Spleen (tissue), 11 donors: Measurements from ENCODE around the gene CPAMD8. TPM values are rescaled to one million over a fixed set of nuclear protein-coding genes. Genes with fewer than 3 reads are reported as not detected.
A peak's percentile ranks its signal among the peaks of the same experiment; 100 is the strongest.
"Not testable (repeated sequence)": the region's sequence is repeated elsewhere in the genome, so short reads cannot be mapped to it uniquely, and the experiment has no call there.

ENCODE experiments used
- DNase-seq: peaks from one replicate; pipeline ENCODE4 v3.0.0-alpha.2; 2020
- H3K27ac ChIP-seq, 8 donors: fragments of 200-600 bp; sonication (generic) in 7 of 8; 1 replicate in 4 of 8; 2 replicates in 4 of 8; pipeline versions ENCODE4 v1.5.0 to v1.8.0; 2016 to 2021; ENCODE audit warnings: inconsistent platforms in 4 of 8, mild to moderate bottlenecking in 4 of 8, moderate library complexity in 1 of 8
- H3K27me3 ChIP-seq, 7 donors: fragments of 200-600 bp; sonication (generic) in 6 of 7; replicated peaks in 1 of 7; 1 replicate in 4 of 7; 2 replicates in 3 of 7; pipeline versions ENCODE4 v1.5.0 to v1.8.0; 2016 to 2021; ENCODE audit warnings: inconsistent platforms in 3 of 7, mild to moderate bottlenecking in 1 of 7
- H3K36me3 ChIP-seq, 6 donors: fragments of 200-600 bp; sonication (generic) in 5 of 6; 1 replicate in 4 of 6; 2 replicates in 2 of 6; pipeline versions ENCODE4 v1.5.0 to v1.8.0; 2016 to 2021; ENCODE audit warnings: inconsistent platforms in 2 of 6
- H3K4me1 ChIP-seq, 6 donors: fragments of 200-600 bp; sonication (generic) in 5 of 6; 1 replicate in 3 of 6; 2 replicates in 3 of 6; pipeline versions ENCODE4 v1.5.0 to v1.8.0; 2016 to 2021; ENCODE audit warnings: inconsistent platforms in 3 of 6
- H3K4me3 ChIP-seq, 8 donors: fragments of 200-600 bp; sonication (generic) in 7 of 8; 1 replicate in 4 of 8; 2 replicates in 4 of 8; pipeline versions ENCODE4 v1.5.0 to v1.8.0; 2016 to 2021; ENCODE audit warnings: inconsistent platforms in 4 of 8, mild to moderate bottlenecking in 4 of 8, moderate library complexity in 2 of 8
- H3K9me3 ChIP-seq, 8 donors: fragments of 200-600 bp; sonication (generic) in 7 of 8; 1 replicate in 4 of 8; 2 replicates in 4 of 8; pipeline versions ENCODE4 v1.5.0 to v1.8.0; 2016 to 2021; ENCODE audit warnings: inconsistent platforms in 4 of 8
- POLR2A ChIP-seq, 3 donors: fragments of 450-650 bp; IDR thresholded peaks; one replicate each; pipeline ENCODE4 v1.5.1; 2017; ENCODE audit warnings: antibody characterized with exemption in 3 of 3, mild to moderate bottlenecking in 1 of 3
- POLR2AphosphoS5 ChIP-seq, 3 donors: sonication (generic); formaldehyde crosslinking; IDR thresholded peaks; one replicate each; pipeline ENCODE4 v1.5.1; 2017; ENCODE audit warnings: antibody characterized with exemption in 3 of 3
- WGBS, 5 donors: extraction: QIAGEN DNeasy Blood & Tissue Kit in 3 of 5; methylation state at CpG; one replicate each; pipeline versions ENCODE4 v1.1.5 to v1.1.7; 2013 to 2018; 5-methylcytosine and 5-hydroxymethylcytosine counted together
- intact Hi-C: fragments of 100-400 bp; cut with DNase I; formaldehyde crosslinking; loops from one replicate; pipeline ENCODE4 v1.15.0; 2023; ENCODE audit warnings: low total_unique reads
- polyA plus RNA-seq, 3 donors: library from polyadenylated mRNA; stranded (reverse); fragments of 200-250 nt; gene quantifications; one replicate each; pipeline ENCODE4 v1.2.1, GENCODE V29; 2013
- total RNA-seq, 7 donors: library from RNA; depleted of rRNA in 3 of 7; stranded (reverse); fragments of >200 nt in 3 of 7; fragmentation: NEBNext Ultra II Directional in 4 of 7; extraction: Animal tissue kit (Norgen Biotek cat#: 25700) in 4 of 7; gene quantifications; one replicate each; pipeline versions ENCODE4 v1.1.0 to v1.2.1, GENCODE V29; 2016 to 2021
- TF ChIP-seq, protein P1 (sequence below), 11 experiments: fragments of 200-600 bp in 7 of 11; fragments of 450-650 bp in 4 of 11; sonication (generic) in 4 of 11; IDR thresholded peaks in 8 of 11; conservative IDR thresholded peaks in 3 of 11; 1 replicate in 7 of 11; 2 replicates in 4 of 11; pipeline versions ENCODE4 v1.4.0 to v1.8.0; 2016 to 2021; ENCODE audit warnings: antibody characterized with exemption in 11 of 11, inconsistent platforms in 4 of 11, mild to moderate bottlenecking in 1 of 11
- donor health status: healthy with polysubstance abuse.
- donor health status: DM: no; HTN: no; CAD: no; lungs with moderate emphysema.
- donor health status: DM: no; HTN: no; CAD: no.
- donor health status: Bipolar disorder and iron deficiency.
- donor health status: healthy.
- donor health status: DM: no; HTN: no; CAD: no.
- donor health status: DM: yes; HTN: yes; CAD: no.

CPAMD8 gene
- total and polyA plus RNA-seq, 10 donors = 2.1 to 18.7 (median 8.5) TPM

DNA sequence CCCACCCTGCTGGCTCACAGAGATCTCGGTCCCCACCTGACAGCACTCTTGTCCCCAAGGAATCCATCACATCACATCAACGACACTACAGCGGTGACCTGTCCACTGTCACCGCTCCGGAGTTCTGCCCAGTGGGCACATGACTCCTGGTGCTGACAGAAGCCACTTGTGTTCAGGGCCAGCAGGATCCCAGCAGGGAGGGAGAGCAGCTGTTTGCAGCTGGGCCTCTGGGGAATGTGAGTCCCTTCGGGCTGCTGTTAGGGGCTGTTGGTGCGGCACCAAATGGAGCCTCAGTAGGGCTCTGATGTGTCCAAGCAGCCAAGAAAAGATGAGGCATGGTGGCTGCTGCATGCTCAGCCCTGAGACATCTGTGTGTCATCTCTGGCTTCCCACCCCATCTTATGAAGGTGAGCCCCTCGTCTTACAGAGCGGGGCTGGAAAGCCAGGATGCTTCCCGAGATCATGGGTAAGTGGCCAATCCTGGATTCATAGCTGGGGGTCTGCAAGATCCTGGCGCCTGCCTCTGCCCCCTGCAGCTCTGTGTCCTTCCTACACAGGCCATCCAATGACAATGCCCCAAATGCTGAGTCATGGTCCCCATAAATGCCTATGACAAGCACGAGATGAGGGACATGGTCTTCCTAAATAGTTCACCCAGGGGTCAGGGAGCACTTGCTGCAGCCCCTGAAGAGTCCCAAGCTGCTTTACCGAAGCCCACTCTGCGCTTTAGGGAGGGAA, 81.8 kb downstream of the CPAMD8 start:
- no peak for TF ChIP-seq POLR2A (IDR thresholded peaks at IDR 0.05)
- DNase-seq = no peak
- H3K4me1 ChIP-seq = no peaks in the 10 kb centered on the region

DNA sequence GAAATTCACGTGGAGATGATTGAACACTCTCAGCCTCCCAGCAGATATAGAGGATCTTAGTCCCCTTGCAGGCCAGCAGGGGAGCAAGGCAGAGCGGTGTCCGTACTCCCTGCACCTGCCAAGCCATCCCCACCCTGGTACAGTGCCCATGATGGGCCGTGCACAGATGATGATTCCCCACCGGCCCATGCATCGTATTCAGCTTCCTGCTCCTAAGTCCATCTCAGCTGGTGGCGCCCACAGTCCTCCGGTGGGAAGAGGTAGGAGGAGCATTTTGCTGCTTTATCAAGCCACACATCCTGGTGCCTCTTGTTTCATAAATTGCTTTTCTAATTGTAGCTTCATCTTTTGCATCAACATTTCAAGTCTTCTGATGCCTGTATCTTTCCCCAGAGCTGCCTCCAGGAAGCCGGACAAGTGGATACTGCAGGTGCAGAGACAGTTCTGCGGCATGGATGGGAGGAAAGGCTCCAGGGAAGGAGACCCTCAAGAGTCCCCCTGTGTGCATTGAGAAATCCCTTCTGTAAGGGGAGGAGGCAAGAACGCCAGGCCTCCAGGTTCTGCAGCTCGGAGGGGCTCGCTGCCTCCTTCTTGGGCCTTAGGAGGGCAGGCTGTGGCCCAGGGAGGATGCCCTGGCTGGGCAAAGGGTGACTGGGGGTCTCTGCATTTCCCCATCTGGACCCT, 82.5 kb downstream of the CPAMD8 start:
- Histone ChIP-seq H3K27me3 (no peaks in the 10 kb centered on the region), H3K4me1 (no peaks in the 10 kb centered on the region), H3K27ac (no peak overlapping the region), H3K9me3 (no peaks in the 10 kb centered on the region), H3K4me3 (no peak overlapping the region), H3K36me3 (no peaks in the 10 kb centered on the region)
- intact Hi-C loops = no loop called here
- TF ChIP-seq, protein P1, sequence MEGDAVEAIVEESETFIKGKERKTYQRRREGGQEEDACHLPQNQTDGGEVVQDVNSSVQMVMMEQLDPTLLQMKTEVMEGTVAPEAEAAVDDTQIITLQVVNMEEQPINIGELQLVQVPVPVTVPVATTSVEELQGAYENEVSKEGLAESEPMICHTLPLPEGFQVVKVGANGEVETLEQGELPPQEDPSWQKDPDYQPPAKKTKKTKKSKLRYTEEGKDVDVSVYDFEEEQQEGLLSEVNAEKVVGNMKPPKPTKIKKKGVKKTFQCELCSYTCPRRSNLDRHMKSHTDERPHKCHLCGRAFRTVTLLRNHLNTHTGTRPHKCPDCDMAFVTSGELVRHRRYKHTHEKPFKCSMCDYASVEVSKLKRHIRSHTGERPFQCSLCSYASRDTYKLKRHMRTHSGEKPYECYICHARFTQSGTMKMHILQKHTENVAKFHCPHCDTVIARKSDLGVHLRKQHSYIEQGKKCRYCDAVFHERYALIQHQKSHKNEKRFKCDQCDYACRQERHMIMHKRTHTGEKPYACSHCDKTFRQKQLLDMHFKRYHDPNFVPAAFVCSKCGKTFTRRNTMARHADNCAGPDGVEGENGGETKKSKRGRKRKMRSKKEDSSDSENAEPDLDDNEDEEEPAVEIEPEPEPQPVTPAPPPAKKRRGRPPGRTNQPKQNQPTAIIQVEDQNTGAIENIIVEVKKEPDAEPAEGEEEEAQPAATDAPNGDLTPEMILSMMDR (IDR thresholded peaks at IDR 0.05 in 8 of 11, conservative IDR thresholded peaks at IDR 0.05 in 3 of 11) = no peak
- TF ChIP-seq POLR2AphosphoS5 (IDR thresholded peaks at IDR 0.05) = no peak
- no peak for TF ChIP-seq POLR2A (IDR thresholded peaks at IDR 0.05)
- WGBS, 5 donors = 84 to 88% (median 86%) methylated on average over 13 of the region's 13 CpGs
- DNase-seq = no peak

More for the DNA sequence above, 81.8 kb downstream of the CPAMD8 start:
- 74 to 87% (median 79%) methylated on average over 11 to 14 of the region's 14 CpGs for WGBS, 5 donors
- H3K9me3 ChIP-seq = no peaks in the 10 kb centered on the region
- intact Hi-C loops = no loop called here
- no peak overlapping the region for H3K4me3 ChIP-seq
- H3K36me3 ChIP-seq = no peaks in the 10 kb centered on the region
- peaks cover 0 to 5% (median 0%) of the 10 kb centered on the region in 7 donors for H3K27me3 ChIP-seq
- H3K27ac ChIP-seq = no peak overlapping the region

DNA sequence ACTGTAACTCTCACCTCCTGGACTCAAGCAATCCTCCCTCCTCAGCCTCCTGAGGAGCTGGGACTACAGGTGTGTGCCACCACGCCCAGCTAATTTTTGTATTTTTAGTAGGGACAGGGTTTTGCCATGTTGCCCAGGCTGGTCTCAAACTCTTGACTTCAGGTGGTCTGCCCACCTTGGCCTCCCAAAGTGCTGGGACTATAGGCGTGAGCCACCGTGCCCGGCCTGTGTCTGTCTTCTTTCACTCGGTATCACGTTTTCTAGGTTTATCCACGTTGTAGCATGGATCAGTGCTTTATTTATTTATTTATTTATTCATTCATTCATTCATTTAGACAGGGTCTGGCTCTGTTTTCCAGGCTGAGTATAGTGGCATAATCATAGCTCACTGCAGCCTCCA, 83.5 kb downstream of the CPAMD8 start:
- 93 to 98% (median 95%) methylated on average over 7 of the region's 7 CpGs for WGBS, 5 donors
- H3K27ac ChIP-seq, intact Hi-C loops, H3K36me3 ChIP-seq, DNase-seq, H3K4me1 ChIP-seq, H3K4me3 ChIP-seq, H3K9me3 ChIP-seq, H3K27me3 ChIP-seq: not testable (repeated sequence)

DNA sequence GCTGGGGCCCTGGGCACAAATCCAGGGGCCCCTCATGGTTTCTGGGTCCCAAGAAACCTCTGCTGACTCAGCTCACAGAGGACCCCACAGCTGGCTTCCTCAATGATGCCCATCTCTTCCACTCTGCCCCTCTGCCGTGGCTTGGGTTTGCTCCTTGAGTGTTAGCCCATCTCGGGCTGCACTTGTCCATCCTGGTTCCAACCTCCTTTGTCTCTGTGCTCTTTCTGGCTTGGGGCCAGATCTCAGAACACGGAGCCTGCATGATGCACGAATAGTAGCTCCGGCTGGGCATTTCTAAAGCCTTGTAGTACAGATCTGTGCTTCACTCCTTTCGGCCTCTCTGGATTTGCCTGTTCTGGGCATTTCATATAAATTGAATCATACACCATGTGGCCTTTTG, 84.0 kb downstream of the CPAMD8 start:
- TF ChIP-seq POLR2A (IDR thresholded peaks at IDR 0.05) = no peak
- TF ChIP-seq, protein P1 (IDR thresholded peaks at IDR 0.05 in 8 of 11, conservative IDR thresholded peaks at IDR 0.05 in 3 of 11) = no peak
- TF ChIP-seq POLR2AphosphoS5 (IDR thresholded peaks at IDR 0.05) = no peak
- no peaks in the 10 kb centered on the region for H3K9me3 ChIP-seq
- H3K36me3 ChIP-seq = no peaks in the 10 kb centered on the region
- no peak overlapping the region for H3K4me3 ChIP-seq
- no peaks in the 10 kb centered on the region for H3K4me1 ChIP-seq
- no peak for DNase-seq
- no peak overlapping the region for H3K27ac ChIP-seq
- intact Hi-C loops = no loop called here
- no peaks in the 10 kb centered on the region for H3K27me3 ChIP-seq
- WGBS, 5 donors = 77 to 84% (median 77%) methylated on average over 6 of the region's 6 CpGs

DNA sequence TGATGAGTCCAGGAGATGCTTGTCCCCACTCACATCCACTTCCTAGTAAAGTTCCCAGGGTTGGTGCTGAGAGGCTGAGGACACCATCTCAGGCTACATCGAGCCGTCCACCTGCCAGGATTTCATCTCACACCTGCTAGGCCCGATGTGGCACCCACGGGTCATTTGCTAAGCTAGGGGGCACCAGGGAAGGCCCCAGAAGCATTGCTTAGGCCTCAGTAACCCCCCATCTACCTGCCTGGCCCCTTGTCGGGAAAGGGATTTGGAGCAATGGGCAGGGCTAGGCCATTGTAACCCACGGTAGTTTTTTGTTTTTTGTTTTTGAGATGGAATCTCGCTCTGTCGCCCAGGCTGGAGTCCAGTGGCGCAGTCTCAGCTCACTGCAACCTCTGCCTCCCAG, 86.0 kb downstream of the CPAMD8 start:
- Histone ChIP-seq H3K9me3 (peaks cover 0 to 13% (median 6%) of the 10 kb centered on the region in 8 donors), H3K27ac (no peak overlapping the region), H3K36me3 (no peaks in the 10 kb centered on the region), H3K27me3 (no peaks in the 10 kb centered on the region), H3K4me3 (no peak overlapping the region), H3K4me1 (no peaks in the 10 kb centered on the region)
- DNase-seq = peak; percentile 10
- 84 to 94% (median 89%) methylated on average over 9 of the region's 9 CpGs for WGBS, 5 donors
- intact Hi-C loops = no loop called here
- TF ChIP-seq, protein P1 (IDR thresholded peaks at IDR 0.05 in 8 of 11, conservative IDR thresholded peaks at IDR 0.05 in 3 of 11) = no peak
- TF ChIP-seq POLR2AphosphoS5 (IDR thresholded peaks at IDR 0.05) = no peak
- TF ChIP-seq POLR2A (IDR thresholded peaks at IDR 0.05) = no peak

DNA sequence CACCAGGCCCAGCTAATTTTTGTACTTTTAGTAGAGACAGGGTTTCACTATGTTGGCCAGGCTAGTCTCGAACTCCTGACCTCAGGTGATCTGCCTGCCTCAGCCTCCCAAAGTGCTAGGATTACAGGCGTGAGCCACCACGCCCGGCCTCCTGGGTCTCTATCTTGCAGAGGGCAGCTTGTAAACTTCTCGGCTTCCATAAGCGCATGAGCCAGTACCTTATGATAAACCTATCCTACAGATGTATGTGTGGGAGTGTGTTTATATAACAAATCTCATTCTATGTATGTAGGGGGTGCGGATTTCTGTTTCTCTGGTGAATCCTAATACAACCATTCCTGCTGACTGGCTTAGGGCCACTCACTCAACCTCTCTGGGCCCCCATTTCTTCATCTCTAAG, 86.5 kb downstream of the CPAMD8 start:
- H3K27ac ChIP-seq, H3K4me1 ChIP-seq, intact Hi-C loops, DNase-seq, H3K27me3 ChIP-seq, H3K4me3 ChIP-seq, H3K36me3 ChIP-seq: not testable (repeated sequence)
- whole genome bisulfite sequencing, 5 donors = 93 to 97% (median 94%) methylated on average over 7 of the region's 7 CpGs
- H3K9me3 ChIP-seq = peaks cover 0 to 19% (median 11%) of the 10 kb centered on the region in 8 donors
